Tibial nerve (tissue), 4 donors: ENCODE results near the gene SMAD3.

ENCODE experiments used
- CTCF ChIP-seq, 5 experiments: fragments of 200-600 bp in 3 of 5; fragments of 450-650 bp in 2 of 5; sonication (generic) in 3 of 5; IDR thresholded peaks; one replicate each; pipeline ENCODE4 v1.5.1; 2016 to 2019; ENCODE audit warnings: antibody characterized with exemption in 5 of 5, mild to moderate bottlenecking in 3 of 5, moderate library complexity in 2 of 5
- EP300 ChIP-seq, 2 donors: sonication (generic); formaldehyde crosslinking; IDR thresholded peaks; one replicate each; pipeline ENCODE4 v1.6.1; 2017; ENCODE audit warnings: antibody characterized with exemption in 2 of 2, mild to moderate bottlenecking in 1 of 2

GRCh38 chr15:67225336-67225735 is 159.9 kb downstream of the SMAD3 start:
- no peak for TF ChIP-seq CTCF (IDR thresholded peaks at IDR 0.05)
- no peak for TF ChIP-seq EP300 (IDR thresholded peaks at IDR 0.05)
